Activated gamma-delta T cell (primary cell): ENCODE data around the gene NCBP1.

Source experiments
- DNase-seq: peaks from one replicate; lab custom pipeline; 2025; lab: John Stamatoyannopoulos, UW

The NCBP1 gene

GRCh38 chr9:97711223-97711626 is 77.6 kb downstream of the NCBP1 start:
- no peak for DNase-seq

- no peak for DNase-seq
These were observed 80.8 kb downstream of the NCBP1 start for GRCh38 chr9:97714435-97714834.

DNA sequence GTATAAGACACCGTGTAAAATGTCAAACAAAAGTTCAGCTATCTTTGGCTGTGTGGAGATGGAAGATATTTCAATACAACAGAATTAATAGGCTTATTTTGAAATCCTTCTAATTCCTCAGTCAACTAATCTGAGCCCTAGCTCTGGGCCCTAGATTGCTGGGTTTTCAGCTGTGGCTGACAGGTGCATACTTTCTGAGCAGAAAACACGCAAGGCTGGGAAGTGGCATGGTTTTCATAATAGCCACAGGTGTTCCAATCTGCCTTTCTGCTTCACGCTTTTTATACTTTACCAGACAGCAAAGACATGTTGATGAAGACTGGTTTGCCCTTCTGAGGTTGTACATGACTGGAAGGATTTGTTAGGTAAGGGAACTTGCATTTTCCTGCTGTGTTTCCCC is 84.2 kb downstream of the NCBP1 start:
- DNase-seq = no peak

DNA sequence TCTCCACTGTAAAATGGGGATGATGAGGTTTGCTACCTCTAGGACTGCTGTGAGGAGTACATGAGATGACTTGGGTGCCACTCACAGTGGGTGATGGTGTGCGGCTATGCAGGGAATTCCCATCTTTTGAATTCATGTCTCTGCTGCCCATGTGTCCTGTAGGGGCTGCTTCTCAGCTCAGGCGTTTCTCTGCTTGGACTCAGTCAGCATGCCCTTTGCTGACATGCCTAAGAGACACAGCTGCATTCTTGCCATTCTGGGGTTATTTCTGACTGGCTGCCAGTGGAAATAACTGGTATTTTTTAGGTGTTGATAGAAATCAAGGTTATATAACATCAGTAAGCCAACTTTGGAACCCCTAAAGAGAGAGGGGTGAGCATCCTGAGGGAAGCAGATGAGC is 87.8 kb downstream of the NCBP1 start:
- no peak for DNase-seq

- DNase-seq = no peak
These were observed 88.7 kb downstream of the NCBP1 start for GRCh38 chr9:97722331-97722730.
